HepG2 (cell line): ENCODE data around the gene CIAO2B. TPM values are rescaled to one million over a fixed set of nuclear protein-coding genes. Genes with fewer than 3 reads are reported as not detected.
A peak's percentile ranks its signal among the peaks of the same experiment; 100 is the strongest.

Experiments used
- ARNTL ChIP-seq: sonication (generic); formaldehyde crosslinking; IDR thresholded peaks from 2 replicates; pipeline ENCODE4 v1.4.0; 2020; ENCODE audit warnings: mild to moderate bottlenecking, missing genetic modification reagents
- CCAR2 ChIP-seq: fragments of 200-400 bp; formaldehyde crosslinking; optimal IDR thresholded peaks from 2 replicates; pipeline ENCODE3; 2018; ENCODE audit warnings: low read depth, mild to moderate bottlenecking, low read length, moderate library complexity
- DNMT1 ChIP-seq: sonication (generic); formaldehyde crosslinking; IDR thresholded peaks from 2 replicates; pipeline ENCODE4 v1.5.1; 2020; ENCODE audit warnings: mild to moderate bottlenecking, missing genetic modification reagents
- FOXA3 ChIP-seq: IDR thresholded peaks from 2 replicates; pipeline ENCODE4 v1.6.1; 2016; ENCODE audit warnings: missing genetic modification reagents, missing compliant biosample characterization
- KDM6A ChIP-seq: IDR thresholded peaks from 2 replicates; pipeline ENCODE4 v1.6.1; 2016; ENCODE audit warnings: low read depth
- KMT2B ChIP-seq: IDR thresholded peaks from 2 replicates; pipeline ENCODE4 v1.6.1; 2016; ENCODE audit warnings: missing genetic modification reagents, missing compliant biosample characterization
- LCORL ChIP-seq, 2 experiments: fragments of 450-650 bp in 1 of 2; sonication (generic) in 1 of 2; formaldehyde crosslinking in 1 of 2; IDR thresholded peaks; 2 replicates each; pipeline versions ENCODE4 v1.5.0 to v1.6.1; 2017 to 2020; ENCODE audit warnings: antibody characterized with exemption in 1 of 2, missing genetic modification reagents in 1 of 2
- MAF1 ChIP-seq: sonication (generic); formaldehyde crosslinking; IDR thresholded peaks from 2 replicates; pipeline ENCODE4 v1.5.0; 2020; ENCODE audit warnings: missing genetic modification reagents, borderline replicate concordance
- NFIC ChIP-seq: IDR thresholded peaks from 2 replicates; pipeline ENCODE4 v1.6.1; 2012; ENCODE audit warnings: mild to moderate bottlenecking, low read length, inconsistent platforms
- PCBP2 ChIP-seq: fragments of 200-400 bp; formaldehyde crosslinking; optimal IDR thresholded peaks from 2 replicates; pipeline ENCODE3; 2018; ENCODE audit warnings: low read length, low read depth; ENCODE audit not compliant: poor library complexity, severe bottlenecking
- SOX6 ChIP-seq, 2 experiments: fragments of 450-650 bp in 1 of 2; sonication (generic) in 1 of 2; formaldehyde crosslinking in 1 of 2; IDR thresholded peaks; 2 replicates each; pipeline versions ENCODE4 v1.4.0 to v1.6.1; 2017 to 2020; ENCODE audit warnings: antibody characterized with exemption in 1 of 2, mild to moderate bottlenecking in 1 of 2, missing genetic modification reagents in 1 of 2
- ZMYM3 ChIP-seq: sonication (generic); formaldehyde crosslinking; IDR thresholded peaks from 2 replicates; pipeline ENCODE4 v1.5.1; 2020; ENCODE audit warnings: mild to moderate bottlenecking, missing genetic modification reagents
- ZNF12 ChIP-seq: sonication (generic); formaldehyde crosslinking; IDR thresholded peaks from 2 replicates; pipeline ENCODE4 v1.5.0; 2020; ENCODE audit warnings: missing genetic modification reagents
- ZNF230 ChIP-seq: sonication (generic); formaldehyde crosslinking; IDR thresholded peaks from 2 replicates; pipeline ENCODE4 v1.4.0; 2020; ENCODE audit warnings: mild to moderate bottlenecking, missing genetic modification reagents
- ZNF333 ChIP-seq: sonication (generic); formaldehyde crosslinking; IDR thresholded peaks from 2 replicates; pipeline ENCODE4 v1.4.0; 2020; ENCODE audit warnings: mild to moderate bottlenecking, missing genetic modification reagents, borderline replicate concordance
- ZNF598 ChIP-seq: sonication (generic); formaldehyde crosslinking; IDR thresholded peaks from 2 replicates; pipeline ENCODE4 v1.5.1; 2020; ENCODE audit warnings: mild to moderate bottlenecking, missing genetic modification reagents, borderline replicate concordance
- ZNF790 ChIP-seq: sonication (generic); formaldehyde crosslinking; IDR thresholded peaks from 2 replicates; pipeline ENCODE4 v1.8.0; 2022; ENCODE audit warnings: missing genetic modification reagents, mild to moderate bottlenecking, borderline replicate concordance
- ZNF816 ChIP-seq: sonication (generic); formaldehyde crosslinking; IDR thresholded peaks from 2 replicates; pipeline ENCODE4 v1.8.0; 2022; ENCODE audit warnings: missing genetic modification reagents, mild to moderate bottlenecking, borderline replicate concordance
- polyA plus RNA-seq, 8 experiments: library from polyadenylated mRNA; depleted of rRNA in 3 of 8; stranded (reverse) in 7 of 8; unstranded in 1 of 8; fragments of >200 nt; fragmentation: Illumina TruSeq in 4 of 8; extraction: Trizol in 4 of 8; gene quantifications; 2 replicates each; pipeline versions ENCODE4 v1.2.1 to v1.2.3, GENCODE V29; 2011 to 2016; ENCODE audit warnings: low read depth in 4 of 8, missing spikeins in 1 of 8, mixed read lengths in 1 of 8; ENCODE audit not compliant: insufficient read depth in 1 of 8
- total RNA-seq, 5 experiments: library from RNA; depleted of rRNA; stranded (reverse); fragments of >200 nt; fragmentation: Illumina TruSeq; extraction: Trizol; gene quantifications; 2 replicates each; pipeline ENCODE4 v1.2.3, GENCODE V29; 2016; ENCODE audit warnings: low read depth in 1 of 5
- TF ChIP-seq, protein P1 (sequence below): sonication (generic); formaldehyde crosslinking; IDR thresholded peaks from 2 replicates; pipeline ENCODE4 v1.4.0; 2020; ENCODE audit warnings: missing genetic modification reagents
- TF ChIP-seq, protein P2 (sequence below): sonication (generic); formaldehyde crosslinking; IDR thresholded peaks from 2 replicates; pipeline ENCODE4 v1.9.0; 2022; ENCODE audit warnings: missing genetic modification reagents, mild to moderate bottlenecking, borderline replicate concordance
- TF ChIP-seq, protein P3 (sequence below): IDR thresholded peaks from 2 replicates; pipeline ENCODE4 v1.6.1; 2016; ENCODE audit warnings: missing genetic modification reagents, missing compliant biosample characterization
- TF ChIP-seq, protein P4 (sequence below): sonication (generic); formaldehyde crosslinking; IDR thresholded peaks from 2 replicates; pipeline ENCODE4 v1.4.0; 2020; ENCODE audit warnings: missing genetic modification reagents, borderline replicate concordance

Gene CIAO2B
- total and polyA plus RNA-seq, 2 of the 13 experiments (the other 11 are each of a cell fraction or from before 2014, with no cell fraction given), result 157 to 293 TPM

DNA sequence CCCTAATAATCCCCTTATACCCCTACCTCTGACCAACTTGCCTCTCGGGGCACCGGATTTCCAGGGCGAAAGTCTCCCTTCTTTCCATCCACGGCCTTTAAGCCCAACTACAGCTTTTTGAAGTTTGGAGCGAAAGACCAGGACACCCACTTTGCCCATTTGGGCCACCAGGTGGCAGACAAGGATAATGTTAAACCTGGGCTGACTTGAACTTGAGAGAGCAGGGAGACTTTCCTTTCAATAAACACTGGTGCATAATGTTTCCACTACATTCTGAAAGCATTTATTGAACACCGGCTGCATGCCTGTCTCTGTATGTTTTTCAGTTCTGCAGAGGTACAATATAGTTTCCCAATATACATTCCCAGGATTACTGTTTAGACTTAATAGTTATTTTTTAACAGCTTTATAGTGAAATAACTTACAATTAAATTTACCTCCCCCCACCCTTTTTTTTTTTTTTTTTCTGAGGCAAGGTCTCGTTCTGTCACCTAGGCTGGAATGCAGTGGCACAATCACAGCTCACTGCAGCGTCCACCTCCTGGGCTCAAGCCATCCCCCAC lies 20.0 kb upstream of the CIAO2B start (continued):
- no peak for TF ChIP-seq SOX6 (IDR thresholded peaks at IDR 0.05)
- 0 out of 2 replicates have a peak, but pooled peaks have one; percentile 18 for TF ChIP-seq SOX6 (CRISPR knock-in tag; IDR thresholded peaks at IDR 0.05)
- no peak for TF ChIP-seq ZNF230
- TF ChIP-seq KDM6A (CRISPR knock-in tag), result no peak
- no peak for TF ChIP-seq ARNTL (CRISPR knock-in tag)
- TF ChIP-seq ZNF598 (CRISPR knock-in tag), result no peak
- no peak for TF ChIP-seq ZNF12 (CRISPR knock-in tag)
- TF ChIP-seq DNMT1 (CRISPR knock-in tag), result no peak
- no peak for TF ChIP-seq ZNF333 (CRISPR knock-in tag)
- no peak for TF ChIP-seq PCBP2
- peak; percentile 60 for TF ChIP-seq KMT2B (CRISPR knock-in tag)
- TF ChIP-seq, protein P1, sequence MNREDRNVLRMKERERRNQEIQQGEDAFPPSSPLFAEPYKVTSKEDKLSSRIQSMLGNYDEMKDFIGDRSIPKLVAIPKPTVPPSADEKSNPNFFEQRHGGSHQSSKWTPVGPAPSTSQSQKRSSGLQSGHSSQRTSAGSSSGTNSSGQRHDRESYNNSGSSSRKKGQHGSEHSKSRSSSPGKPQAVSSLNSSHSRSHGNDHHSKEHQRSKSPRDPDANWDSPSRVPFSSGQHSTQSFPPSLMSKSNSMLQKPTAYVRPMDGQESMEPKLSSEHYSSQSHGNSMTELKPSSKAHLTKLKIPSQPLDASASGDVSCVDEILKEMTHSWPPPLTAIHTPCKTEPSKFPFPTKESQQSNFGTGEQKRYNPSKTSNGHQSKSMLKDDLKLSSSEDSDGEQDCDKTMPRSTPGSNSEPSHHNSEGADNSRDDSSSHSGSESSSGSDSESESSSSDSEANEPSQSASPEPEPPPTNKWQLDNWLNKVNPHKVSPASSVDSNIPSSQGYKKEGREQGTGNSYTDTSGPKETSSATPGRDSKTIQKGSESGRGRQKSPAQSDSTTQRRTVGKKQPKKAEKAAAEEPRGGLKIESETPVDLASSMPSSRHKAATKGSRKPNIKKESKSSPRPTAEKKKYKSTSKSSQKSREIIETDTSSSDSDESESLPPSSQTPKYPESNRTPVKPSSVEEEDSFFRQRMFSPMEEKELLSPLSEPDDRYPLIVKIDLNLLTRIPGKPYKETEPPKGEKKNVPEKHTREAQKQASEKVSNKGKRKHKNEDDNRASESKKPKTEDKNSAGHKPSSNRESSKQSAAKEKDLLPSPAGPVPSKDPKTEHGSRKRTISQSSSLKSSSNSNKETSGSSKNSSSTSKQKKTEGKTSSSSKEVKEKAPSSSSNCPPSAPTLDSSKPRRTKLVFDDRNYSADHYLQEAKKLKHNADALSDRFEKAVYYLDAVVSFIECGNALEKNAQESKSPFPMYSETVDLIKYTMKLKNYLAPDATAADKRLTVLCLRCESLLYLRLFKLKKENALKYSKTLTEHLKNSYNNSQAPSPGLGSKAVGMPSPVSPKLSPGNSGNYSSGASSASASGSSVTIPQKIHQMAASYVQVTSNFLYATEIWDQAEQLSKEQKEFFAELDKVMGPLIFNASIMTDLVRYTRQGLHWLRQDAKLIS (CRISPR knock-in tag), result no peak
- TF ChIP-seq CCAR2, result no peak
- TF ChIP-seq, protein P2, sequence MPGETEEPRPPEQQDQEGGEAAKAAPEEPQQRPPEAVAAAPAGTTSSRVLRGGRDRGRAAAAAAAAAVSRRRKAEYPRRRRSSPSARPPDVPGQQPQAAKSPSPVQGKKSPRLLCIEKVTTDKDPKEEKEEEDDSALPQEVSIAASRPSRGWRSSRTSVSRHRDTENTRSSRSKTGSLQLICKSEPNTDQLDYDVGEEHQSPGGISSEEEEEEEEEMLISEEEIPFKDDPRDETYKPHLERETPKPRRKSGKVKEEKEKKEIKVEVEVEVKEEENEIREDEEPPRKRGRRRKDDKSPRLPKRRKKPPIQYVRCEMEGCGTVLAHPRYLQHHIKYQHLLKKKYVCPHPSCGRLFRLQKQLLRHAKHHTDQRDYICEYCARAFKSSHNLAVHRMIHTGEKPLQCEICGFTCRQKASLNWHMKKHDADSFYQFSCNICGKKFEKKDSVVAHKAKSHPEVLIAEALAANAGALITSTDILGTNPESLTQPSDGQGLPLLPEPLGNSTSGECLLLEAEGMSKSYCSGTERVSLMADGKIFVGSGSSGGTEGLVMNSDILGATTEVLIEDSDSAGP (CRISPR knock-in tag), result no peak
- peak; percentile 70 for TF ChIP-seq FOXA3 (CRISPR knock-in tag)
- no peak for TF ChIP-seq MAF1 (CRISPR knock-in tag)
- TF ChIP-seq ZMYM3 (CRISPR knock-in tag), result peak; percentile 52; the same call in 1 of the 2 replicates
- TF ChIP-seq, protein P3, sequence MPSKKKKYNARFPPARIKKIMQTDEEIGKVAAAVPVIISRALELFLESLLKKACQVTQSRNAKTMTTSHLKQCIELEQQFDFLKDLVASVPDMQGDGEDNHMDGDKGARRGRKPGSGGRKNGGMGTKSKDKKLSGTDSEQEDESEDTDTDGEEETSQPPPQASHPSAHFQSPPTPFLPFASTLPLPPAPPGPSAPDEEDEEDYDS (CRISPR knock-in tag), result peak; percentile 46; the same call in 1 of the 2 replicates
- TF ChIP-seq, protein P4, sequence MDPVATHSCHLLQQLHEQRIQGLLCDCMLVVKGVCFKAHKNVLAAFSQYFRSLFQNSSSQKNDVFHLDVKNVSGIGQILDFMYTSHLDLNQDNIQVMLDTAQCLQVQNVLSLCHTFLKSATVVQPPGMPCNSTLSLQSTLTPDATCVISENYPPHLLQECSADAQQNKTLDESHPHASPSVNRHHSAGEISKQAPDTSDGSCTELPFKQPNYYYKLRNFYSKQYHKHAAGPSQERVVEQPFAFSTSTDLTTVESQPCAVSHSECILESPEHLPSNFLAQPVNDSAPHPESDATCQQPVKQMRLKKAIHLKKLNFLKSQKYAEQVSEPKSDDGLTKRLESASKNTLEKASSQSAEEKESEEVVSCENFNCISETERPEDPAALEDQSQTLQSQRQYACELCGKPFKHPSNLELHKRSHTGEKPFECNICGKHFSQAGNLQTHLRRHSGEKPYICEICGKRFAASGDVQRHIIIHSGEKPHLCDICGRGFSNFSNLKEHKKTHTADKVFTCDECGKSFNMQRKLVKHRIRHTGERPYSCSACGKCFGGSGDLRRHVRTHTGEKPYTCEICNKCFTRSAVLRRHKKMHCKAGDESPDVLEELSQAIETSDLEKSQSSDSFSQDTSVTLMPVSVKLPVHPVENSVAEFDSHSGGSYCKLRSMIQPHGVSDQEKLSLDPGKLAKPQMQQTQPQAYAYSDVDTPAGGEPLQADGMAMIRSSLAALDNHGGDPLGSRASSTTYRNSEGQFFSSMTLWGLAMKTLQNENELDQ (CRISPR knock-in tag), result no peak
- no peak for TF ChIP-seq ZNF790
- TF ChIP-seq NFIC, result no peak
- TF ChIP-seq LCORL (IDR thresholded peaks at IDR 0.05), result peak; percentile 40; the same call in 1 of the 2 replicates
- TF ChIP-seq LCORL (CRISPR knock-in tag; IDR thresholded peaks at IDR 0.05), result peak; percentile 73
- no peak; the same call in 1 of the 2 replicates for TF ChIP-seq ZNF816 (CRISPR knock-in tag)
